HL-60/S4 (cell line): ENCODE data around the gene IL34.

Source experiments
- in situ Hi-C: fragments of 300-500 bp; cut with MboI; formaldehyde crosslinking; loops from 2 replicates; pipeline ENCODE4 v1.14.3; 2022; ENCODE audit warnings: low sequenced_read_pairs

IL34 gene

GRCh38 chr16:70700101-70701020 is 54.0 kb downstream of the IL34 start:
- in situ Hi-C loops: no loop called here

DNA sequence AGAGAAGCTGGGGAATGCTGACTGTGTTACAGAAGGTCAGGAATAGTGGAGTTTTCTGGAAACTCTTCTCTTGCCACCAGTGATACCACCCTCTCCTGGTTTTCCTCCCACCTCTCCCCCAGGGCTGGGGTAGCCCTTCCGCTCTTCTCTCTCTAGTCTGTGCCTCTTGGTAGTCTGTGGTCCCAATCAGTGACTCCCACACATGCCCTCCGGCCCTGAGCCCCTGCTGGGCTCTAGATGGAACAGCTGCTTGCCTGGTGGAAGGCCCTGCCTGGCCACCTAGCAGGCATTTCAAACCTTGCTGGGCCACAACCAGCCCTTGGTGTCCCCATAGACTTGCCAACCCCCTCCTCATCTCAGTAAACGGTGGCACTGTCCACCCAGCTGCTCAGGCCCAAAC is 54.7 kb downstream of the IL34 start:
- in situ Hi-C loops: no loop called here

- in situ Hi-C loops: no loop called here
Measured at GRCh38 chr16:70701596-70701995, 55.2 kb downstream of the IL34 start.

DNA sequence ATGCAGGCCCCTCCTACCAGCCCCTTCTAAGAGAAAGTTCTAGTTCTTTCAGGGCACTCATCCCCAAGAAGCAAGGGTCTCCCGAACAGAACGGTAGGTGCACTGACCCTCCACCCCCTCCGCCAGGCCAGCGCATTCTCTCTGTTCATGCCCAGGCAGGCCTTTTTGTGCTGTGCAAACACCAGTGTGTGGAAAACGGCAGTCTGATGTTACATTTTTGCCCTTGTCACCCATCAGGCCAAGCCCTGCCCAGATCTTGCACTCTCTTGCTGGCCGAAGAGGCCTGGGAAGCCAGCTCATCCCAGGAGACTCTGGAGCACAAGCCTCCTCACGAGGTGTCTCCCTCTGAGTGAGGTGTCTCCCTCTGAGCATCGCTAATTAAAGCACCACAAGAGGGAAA is 55.6 kb downstream of the IL34 start:
- in situ Hi-C loops: no loop called here

DNA sequence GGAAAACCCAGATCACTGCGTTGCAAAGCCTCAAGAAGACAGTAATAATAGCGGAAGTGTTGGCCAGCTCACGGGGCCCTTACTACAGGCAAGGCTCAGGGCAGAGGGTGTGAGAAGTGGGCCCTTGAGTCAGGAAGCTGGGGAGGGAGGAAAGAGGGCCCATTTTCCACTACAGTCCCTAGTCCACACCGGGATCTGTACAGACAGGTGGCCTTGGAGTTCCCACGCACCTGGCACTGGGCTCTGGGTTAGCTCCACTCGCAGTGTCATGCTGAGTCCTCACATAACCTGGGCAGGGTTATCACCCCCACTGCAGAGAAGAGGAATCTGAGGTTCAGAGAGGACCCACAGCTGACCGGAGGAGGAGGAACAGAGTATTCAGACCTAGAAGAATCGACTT is 56.3 kb downstream of the IL34 start:
- in situ Hi-C loops: no loop called here

DNA sequence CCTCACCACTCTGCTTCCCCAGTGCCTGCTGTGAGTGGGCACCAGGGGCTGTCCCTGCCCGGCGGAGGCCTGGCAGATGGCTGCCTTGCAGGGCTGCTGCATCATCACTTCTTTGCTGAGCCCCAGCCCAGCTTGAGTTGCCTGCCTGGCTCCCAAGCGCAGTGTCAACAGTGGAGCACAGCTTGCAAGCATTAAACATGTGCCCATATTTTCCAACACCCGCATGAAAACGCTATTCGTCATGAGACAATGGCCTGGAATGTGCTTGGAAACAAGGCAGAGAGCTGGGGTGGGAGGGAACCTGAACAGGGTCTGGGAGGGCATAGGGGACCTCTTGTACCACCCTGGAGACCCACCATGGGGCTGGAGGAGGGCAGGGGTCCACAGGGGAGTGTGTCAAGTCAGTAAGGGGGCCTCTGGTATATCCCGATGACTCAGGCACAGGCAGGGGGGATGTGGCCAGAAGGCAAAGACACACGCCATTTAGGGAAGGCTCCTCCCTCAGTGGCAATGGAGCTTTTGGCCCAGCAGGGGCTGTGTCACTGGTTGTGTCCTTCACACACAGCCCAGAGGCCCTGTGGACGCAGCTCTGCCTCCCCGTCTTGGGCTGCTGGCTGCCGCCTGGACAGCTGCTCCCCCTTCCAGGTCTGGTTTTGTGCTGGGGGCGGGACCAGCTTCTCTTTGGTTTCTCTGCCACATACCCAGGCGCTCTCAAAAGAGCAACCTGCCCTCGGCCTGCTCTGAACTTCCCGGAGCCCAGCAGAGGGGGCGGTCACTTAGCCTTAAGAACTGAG is 56.9 kb downstream of the IL34 start:
- in situ Hi-C loops: no loop called here

DNA sequence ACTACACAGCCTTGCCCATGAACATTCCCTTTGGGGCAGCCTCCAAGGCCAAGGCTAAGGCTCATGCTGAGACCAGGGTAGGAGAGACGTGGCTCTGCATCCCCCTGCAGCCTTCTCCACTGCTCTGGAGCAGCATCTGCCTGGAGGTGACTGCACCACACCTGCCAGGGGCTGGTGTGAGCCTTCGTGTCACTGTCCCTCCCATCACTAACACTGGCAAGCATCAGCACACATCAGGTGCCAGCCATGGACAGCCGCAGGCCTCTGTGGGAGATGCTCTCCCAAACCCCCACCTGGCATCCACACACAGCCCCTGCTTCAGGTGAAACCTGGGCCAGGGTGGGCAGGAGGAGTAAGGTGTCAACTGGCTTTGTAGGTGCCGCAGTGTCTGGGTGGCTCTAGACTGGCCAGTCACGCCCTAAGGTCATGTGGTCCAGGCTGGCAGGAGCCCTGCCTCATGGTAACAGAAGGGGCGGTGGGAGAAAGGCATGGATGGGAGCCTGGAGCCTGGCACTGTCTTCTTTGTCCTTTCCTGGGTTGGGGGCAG is 57.5 kb downstream of the IL34 start:
- in situ Hi-C loops: no loop called here

- in situ Hi-C loops: no loop called here
Measured at GRCh38 chr16:70704586-70704985, 58.2 kb downstream of the IL34 start.

- in situ Hi-C loops: no loop called here
Measured at GRCh38 chr16:70705056-70705455, 58.7 kb downstream of the IL34 start.

GRCh38 chr16:70706948-70707465 is 60.6 kb downstream of the IL34 start:
- in situ Hi-C loops: no loop called here

DNA sequence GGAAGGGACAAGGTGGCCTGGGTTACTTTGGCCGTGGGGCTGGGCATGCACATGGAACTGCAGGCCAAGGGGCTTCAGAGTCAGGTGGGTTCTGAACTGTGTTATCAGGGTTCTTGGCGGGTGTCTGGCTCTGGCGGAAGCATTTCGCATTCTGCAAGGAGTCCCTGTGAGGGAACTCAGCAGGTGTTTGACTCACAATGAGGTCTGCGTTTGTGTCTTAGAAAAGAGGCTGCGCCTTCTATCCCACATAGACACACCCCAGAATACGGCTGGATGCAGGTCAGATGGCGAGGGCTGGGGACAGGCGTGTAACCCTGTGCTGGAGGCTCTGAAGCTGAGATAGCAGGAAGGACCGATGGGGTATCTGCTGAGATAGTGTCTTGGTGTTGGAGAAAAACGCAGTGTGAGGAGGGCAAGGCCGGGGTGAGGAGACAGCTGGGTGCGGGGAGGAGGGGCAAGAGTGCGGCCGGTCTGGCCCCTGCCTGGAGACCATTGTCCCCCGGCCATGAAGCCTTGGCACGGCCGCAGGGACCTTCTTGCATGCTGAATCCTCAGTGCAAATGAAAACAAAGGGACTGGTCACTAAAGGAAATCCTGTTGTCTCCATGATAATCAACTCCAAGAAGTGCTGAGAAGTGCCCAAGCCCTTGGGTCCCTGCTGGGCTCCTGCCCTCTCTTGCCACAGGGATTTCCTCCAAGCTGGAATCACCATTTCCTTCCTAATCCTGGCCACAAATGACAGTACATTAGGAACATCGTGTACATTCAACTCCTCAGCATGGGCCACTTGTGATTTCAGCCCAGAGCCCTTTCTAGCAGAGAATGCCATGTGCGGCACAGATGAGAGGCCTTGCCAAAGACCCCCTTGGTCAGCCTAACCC is 62.2 kb downstream of the IL34 start:
- in situ Hi-C loops: no loop called here

- in situ Hi-C loops: no loop called here
Measured at GRCh38 chr16:70709457-70709856, 63.1 kb downstream of the IL34 start.

DNA sequence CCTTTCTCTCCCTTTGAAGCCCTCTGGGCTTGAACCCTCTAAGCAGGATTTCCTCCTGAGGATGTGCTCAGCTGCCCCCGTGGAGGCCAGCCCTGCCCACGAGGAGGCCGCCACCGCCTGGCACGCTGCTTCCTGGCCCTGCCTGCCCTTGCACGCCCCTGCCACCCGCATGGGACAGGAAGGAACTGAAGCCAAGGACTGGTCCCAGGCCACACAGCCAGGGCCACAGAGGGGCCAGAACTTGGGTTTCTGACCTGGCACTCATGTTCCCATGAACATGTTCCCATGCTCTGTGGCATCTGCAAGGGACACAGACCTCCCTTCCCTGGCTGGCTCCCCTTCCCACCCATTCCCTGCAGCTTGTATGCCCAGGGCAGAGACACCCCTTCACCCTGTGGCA is 63.6 kb downstream of the IL34 start:
- in situ Hi-C loops: no loop called here
